NCI-H1694 treated with DMSO at 0.1 percent for 48 hours (cell line): ENCODE results near the gene IRF4.
"Not testable (repeated sequence)": the region's sequence is repeated elsewhere in the genome, so short reads cannot be mapped to it uniquely, and the experiment has no call there.

Source experiments
- DNase-seq: peaks from one replicate; lab custom pipeline; 2025; lab: John Stamatoyannopoulos, UW

The IRF4 gene

GRCh38 chr6:422433-423054 is 31.0 kb downstream of the IRF4 start:
- DNase-seq = no peak

GRCh38 chr6:423055-423798 is 31.7 kb downstream of the IRF4 start:
- DNase-seq = no peak

- no peak for DNase-seq
Measured at GRCh38 chr6:423799-424345, 32.3 kb downstream of the IRF4 start.

DNA sequence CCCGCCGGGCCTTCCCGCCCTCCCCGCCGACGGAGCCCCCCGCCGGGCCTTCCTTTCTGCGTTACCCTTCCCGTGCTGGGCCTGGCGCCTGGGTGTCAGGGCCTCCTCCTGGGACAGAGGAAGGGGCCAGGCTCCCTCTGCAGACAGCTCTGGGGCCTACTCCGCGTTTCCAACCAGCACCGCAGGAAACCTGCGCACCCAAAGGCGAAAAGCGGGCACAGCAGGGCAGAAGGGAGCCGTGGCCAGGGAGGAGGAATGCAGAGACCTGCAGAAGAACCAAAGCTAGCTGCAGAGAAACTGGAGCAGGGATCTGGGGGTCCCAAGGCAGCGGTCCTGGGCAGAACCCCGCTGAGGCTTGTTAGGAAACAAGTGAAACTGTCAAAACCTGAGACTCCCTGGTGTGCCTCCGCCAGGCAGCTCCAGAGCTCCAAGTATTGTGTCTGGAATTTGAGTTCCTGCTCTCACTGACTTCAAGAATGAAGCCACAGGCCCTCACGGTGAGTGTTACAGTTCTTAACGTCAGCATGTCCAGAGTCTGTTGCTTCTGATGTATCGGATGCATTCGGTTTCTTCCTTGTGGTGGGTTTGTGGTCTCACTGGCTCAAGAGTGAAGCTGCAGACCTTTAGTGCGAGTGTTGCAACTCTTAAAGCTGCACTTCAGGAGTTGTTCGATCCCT is 33.3 kb downstream of the IRF4 start:
- no peak for DNase-seq

DNA sequence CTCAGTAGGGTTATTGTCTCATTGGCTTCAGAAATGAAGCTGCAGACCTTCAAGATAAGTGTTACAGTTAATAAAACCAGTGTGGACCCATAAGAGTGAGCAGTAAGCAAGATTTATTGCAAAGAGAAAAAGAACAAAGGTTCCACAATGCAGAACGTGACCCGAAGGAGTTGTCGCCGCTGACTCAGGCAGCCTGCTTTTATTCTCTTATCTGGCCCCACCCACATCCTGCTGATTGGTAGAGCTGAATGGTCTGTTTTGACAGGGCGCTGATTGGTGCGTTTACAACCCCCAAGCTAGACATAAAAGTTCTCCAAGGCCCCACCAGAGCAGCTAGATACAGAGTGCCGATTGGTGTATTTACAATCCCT is 33.9 kb downstream of the IRF4 start:
- not testable (repeated sequence) for DNase-seq

DNA sequence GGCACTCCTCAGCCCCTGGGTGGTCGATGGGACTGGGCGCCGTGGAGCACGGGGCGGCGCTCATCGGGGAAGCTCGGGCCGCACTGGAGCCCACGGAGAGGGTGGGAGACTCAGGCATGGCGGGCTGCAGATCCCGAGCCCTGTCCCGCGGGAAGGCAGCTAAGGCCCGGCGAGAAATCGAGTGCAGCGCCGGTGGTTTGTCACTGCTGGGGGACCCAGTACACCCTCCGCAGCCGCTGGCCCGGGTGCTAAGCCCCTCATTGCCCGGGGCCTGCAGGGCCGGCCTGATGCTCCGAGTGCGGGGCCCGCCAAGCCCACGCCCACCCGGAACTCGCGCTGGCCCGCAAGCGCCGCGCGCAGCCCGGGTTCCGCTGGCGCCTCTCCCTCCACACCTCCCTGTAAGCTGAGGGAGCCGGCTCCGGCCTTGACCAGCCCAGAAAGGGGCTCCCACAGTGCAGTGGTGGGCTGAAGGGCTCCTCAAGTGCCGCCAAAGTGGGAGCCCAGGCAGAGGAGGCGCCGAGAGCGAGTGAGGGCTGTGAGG is 34.7 kb downstream of the IRF4 start:
- DNase-seq = not testable (repeated sequence)

- no peak for DNase-seq
Measured at GRCh38 chr6:428047-428603, 36.6 kb downstream of the IRF4 start.

DNA sequence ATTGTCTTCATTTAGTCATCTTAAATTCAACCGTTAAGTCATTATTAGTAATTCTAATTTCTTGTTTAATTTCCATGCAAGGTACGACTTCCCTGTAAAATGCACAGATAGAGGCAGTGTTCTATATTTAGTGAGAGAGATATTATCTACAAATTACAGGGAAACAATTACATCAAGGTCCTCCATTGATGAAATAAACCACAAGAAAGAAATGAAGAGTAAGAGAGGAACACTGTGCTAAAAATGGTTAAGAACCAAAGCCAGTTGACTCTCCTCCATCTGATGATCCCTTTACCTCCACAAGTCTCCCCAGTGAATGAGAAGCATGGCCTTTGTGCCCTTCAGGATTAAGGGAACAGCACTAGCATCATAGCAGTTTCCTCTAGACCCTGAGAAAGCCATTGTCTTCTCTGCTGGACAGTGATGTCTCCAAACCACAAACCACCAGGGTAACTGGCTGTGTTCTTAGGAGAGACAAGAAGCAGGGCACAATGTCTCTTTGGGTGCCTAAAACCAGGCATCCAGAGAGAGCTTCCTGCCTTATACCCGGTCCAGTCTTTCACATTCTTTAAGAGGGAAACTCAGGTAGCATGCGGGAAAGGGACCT is 38.1 kb downstream of the IRF4 start:
- DNase-seq = no peak

DNA sequence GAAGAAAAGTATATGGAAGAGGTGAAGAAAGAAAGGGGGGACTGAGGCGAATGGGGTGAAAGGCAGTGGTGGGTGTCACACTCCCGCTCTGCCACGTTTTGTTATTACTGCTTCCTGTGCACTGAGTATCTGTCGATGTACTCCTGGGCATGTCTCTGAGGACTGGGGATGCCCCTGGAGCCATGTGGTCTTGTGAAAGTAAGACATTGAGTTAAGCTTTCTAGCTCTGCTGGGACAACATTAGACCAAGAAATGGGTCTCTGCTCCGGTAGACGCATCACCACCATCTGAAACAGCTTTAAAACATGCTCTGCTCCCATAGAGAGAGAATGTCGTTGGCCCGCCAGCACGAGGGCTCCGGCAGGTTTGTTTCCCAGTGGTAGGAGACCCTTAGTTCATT is 40.0 kb downstream of the IRF4 start:
- no peak for DNase-seq

DNA sequence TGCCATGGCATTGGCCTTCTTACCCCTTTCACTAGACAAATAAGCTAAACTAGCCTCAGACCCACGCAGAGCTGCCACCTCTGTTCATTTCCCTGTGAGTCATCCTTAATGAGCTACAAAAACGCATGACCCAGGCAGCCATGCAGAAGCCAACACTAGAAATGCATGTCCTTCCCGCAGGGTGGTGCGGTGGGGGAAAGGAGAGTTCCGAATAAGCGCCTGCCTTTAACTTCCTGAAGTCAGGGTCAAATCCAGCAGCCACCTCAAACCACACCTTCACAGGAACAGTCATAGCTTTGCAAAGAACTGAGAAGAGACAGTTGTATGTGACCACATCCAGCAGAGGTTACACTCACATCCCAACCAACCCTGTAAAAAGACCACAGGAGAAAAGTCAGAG is 40.4 kb downstream of the IRF4 start:
- no peak for DNase-seq

GRCh38 chr6:434051-434705 is 42.6 kb downstream of the IRF4 start:
- no peak for DNase-seq

- no peak for DNase-seq
Measured at GRCh38 chr6:435441-436307, 44.1 kb downstream of the IRF4 start.

DNA sequence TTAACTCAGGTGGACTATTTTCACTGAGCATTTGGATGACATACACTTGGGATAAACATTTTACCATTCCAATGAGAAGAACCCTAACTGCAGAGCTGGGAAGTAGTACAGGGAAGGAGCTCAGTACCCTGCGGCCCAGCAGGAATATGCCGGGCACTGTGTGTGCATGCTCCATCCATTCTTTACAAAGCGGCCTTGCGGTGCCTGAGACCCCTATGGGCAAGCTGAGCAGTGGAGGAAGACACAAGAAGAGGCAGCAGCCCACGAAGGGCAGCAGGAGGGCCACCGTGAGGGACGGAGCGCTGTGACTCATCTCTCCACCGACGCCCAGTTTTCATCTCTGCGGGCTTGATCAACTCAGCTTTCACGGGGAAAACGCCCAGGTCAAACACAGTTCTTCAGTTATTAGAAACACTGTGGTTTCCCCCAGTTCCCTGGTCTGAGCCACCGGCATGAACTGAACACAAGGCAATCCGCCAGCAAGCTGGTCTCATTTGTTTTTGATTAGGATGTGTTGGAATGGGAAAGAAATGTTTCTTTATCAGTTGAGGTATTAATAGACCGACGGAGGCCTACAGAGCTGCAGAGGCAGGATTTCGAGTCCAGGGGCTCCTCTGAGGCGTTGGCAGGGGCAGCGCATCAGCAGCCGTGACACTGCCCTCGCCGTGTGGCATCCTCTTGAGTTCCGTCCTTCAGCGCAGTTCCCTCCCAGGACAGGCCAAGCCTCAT is 44.9 kb downstream of the IRF4 start:
- no peak for DNase-seq

DNA sequence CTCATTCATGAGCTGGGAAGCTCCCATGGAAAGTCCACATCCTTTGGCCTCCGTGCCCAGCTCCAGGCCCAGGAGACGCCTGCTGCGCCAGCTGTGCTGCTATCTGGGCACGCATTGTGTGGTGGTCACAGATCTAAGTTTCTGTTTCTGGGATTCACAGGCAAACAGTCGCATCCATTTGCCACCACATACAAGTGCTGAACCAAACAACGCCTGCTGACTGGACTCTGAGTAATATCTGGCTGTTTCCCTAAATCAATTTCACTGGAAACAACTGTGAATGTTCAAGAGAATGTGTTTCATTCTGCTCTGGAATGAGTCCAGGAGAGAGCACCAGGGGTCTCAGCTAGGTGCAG is 45.5 kb downstream of the IRF4 start:
- no peak for DNase-seq

DNA sequence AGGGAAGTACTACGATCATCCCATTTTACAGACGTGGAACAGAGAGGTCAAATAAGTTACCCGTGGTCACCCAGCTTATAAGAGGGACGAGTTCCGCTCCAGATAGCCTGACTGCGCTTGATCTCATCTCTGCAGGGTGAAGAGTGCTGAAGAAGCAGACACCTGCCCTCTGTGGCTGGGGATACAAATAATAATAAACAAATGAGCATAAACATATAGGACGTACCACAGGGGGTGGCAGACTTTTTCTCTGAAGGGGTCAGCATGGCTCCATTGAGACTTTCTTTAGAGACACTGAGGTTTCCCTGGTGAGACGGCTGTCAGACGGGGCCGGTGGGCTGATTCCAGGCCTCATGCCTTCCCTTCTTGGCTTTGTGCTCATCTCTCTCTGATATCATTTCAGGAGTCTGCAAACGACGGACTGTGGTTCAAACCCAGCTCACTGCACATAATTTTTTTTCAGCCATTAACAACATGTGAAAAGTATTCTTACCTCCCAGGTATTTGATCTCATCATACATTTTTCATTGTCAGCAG is 47.1 kb downstream of the IRF4 start:
- no peak for DNase-seq

GRCh38 chr6:439641-440167 is 48.2 kb downstream of the IRF4 start:
- no peak for DNase-seq

DNA sequence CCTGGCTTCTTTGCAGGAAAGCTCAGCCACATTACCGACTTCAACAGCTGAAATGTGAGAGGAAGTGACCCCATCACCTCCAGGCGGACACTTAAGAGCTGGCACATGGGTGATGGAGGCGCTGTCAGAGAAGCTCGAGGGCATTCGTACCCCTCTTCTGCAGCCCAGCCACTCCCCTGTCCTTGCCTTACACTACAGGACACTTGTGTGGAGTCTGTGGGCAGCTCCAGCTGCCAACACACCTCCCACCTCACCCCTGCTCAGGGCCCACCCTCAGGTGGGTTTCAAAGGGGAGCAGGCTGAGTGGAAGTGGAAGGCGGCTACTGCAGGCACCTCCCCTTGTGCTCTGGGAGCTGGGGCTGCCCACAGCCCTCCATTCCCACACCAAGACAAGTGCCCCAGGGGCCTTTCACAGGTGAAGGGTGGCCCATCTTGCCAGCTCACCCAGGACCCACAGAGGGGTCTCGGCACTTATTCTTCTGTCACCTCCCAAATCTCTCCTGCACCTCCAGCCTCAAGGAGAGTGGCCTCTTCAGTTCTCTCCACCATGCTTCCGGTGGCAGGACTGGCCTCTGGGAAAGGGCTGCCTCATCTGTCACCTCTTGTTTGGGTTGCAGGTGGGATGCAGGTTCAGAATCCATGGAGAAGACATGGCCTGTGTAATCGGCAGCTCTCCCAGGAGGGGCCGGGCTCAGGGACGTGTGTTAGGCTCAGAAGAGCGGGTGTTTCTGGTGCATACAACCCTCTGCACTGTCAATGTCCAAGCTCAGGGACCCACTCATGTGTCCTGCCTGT is 49.8 kb downstream of the IRF4 start:
- DNase-seq = no peak

DNA sequence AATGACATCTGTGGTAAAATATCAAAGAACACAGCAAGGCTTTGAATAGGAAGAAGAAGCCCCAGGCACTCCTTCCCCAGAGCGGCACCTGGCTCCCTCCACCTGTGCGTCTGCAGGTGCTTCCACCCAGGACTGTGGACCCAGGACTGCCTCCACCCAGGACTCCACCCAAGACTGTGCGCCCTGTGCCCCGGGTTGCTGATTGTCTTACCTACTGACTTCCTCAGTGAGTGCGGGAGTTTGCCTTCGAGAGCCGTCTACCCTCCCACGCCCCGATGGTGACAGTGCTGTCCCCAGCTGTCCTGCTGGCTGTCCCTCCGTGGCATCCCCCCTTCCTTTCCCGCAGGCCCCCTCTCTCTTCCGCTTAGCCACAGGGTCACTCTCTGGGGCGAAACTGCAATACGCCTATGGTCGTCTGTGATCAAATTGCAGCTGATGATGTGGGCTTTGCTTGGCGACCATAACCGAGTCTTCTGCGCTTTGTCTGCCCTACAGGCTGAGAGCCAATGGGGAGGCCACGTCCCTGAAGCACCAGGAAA is 52.1 kb downstream of the IRF4 start:
- DNase-seq = no peak
